IgD-negative memory B cell (primary cell): ENCODE results near the gene PHF5A. TPM values are rescaled to one million over a fixed set of nuclear protein-coding genes. Genes with fewer than 3 reads are reported as not detected.
A peak's percentile ranks its signal among the peaks of the same experiment; 100 is the strongest.
"Not testable (repeated sequence)": the region's sequence is repeated elsewhere in the genome, so short reads cannot be mapped to it uniquely, and the experiment has no call there.

Source experiments
- H3K27ac Mint-ChIP-seq, 3 donors: one replicate each; pipeline ENCODE4 v1.8.0; 2020 to 2022; ENCODE audit warnings: mild to moderate bottlenecking in 3 of 3, mixed read lengths in 3 of 3, moderate library complexity in 1 of 3
- H3K27me3 Mint-ChIP-seq: one replicate; pipeline ENCODE4 v1.8.0; 2021; ENCODE audit warnings: mixed read lengths
- H3K36me3 Mint-ChIP-seq: one replicate; pipeline ENCODE4 v1.8.0; 2020; ENCODE audit warnings: mild to moderate bottlenecking, mixed read lengths
- H3K4me1 Mint-ChIP-seq, 3 donors: one replicate each; pipeline ENCODE4 v1.8.0; 2020 to 2022; ENCODE audit warnings: mixed read lengths in 3 of 3, mild to moderate bottlenecking in 1 of 3
- H3K4me3 Mint-ChIP-seq, 4 donors: one replicate each; pipeline ENCODE4 v1.8.0; 2020 to 2022; ENCODE audit warnings: mild to moderate bottlenecking in 4 of 4, mixed read lengths in 4 of 4, moderate library complexity in 3 of 4
- H3K9me3 Mint-ChIP-seq, 3 donors: one replicate each; pipeline ENCODE4 v1.8.0; 2020 to 2021; ENCODE audit warnings: mixed read lengths in 3 of 3, mild to moderate bottlenecking in 1 of 3
- polyA plus RNA-seq: library from polyadenylated mRNA; unstranded; fragments of 300-500 nt; fragmentation: Illumina TruSeq; gene quantifications from one replicate; pipeline ENCODE4 v1.2.3, GENCODE V29; 2021

Gene PHF5A
- polyA plus RNA-seq, 1 donor from 2014 or later: 23.8 TPM

DNA sequence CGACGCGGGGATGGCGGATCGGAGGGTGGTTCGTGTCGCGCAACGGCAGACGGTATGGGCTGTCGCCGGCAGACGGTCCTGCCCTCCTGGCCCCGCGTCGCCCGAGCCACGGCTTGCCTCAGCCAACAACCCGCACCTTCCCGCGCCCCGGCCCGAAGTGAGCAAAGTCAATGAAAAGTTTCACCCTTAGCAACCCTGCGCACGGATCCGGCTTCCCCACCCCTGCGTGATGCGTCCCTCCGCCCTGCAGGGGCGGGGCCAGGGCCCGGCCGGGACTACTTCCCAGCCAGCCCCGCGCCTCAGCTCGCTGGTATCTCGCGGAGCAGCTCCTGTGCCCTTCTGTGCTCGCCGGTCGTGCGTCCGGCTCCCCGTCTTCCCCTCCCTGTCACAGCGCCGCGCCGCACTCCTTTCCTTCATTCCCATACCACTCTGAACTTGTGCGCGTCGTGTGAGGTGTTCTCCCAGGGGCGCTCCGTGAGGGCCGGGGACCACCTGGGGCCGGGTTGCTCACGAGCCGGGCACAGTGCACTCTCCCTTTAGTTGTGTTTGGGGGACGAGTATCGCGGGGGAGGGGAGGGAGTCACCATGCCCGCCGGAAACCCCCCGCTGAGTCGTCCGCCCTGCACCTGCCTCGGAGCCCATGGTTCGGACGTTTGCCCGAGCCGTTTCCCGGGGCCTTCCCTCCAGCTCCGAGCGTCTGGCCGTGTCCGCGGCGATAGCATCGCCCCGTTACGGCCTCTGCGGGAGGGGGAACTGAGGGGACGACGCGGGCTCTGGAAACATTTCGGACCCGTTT is 21.7 kb downstream of the PHF5A start, which contains the start of gene TOB2:
Gene TOB2 (minus strand): TSS at position 163 of the 796 bp plus-strand sequence. CDS start 9,456 bp downstream, outside the sequence.
- Mint-ChIP-seq H3K4me3 (peak within 1 kb of the TSS; percentile 80 to 97 (median 95)), H3K27me3 (peaks cover 1% of the 10 kb centered on the region), H3K36me3 (peaks cover 5% of the 10 kb centered on the region), H3K9me3 (peaks cover 0 to 2% (median 0%) of the 10 kb centered on the region in 3 donors), H3K27ac (peak within 1 kb of the TSS; percentile 91 to 99 (median 99)), H3K4me1 (peaks cover 25 to 34% (median 26%) of the 10 kb centered on the region in 3 donors)

- peak overlapping the region; percentile 80 to 97 (median 95) for H3K4me3 Mint-ChIP-seq
- H3K9me3 Mint-ChIP-seq: peaks cover 0 to 2% (median 0%) of the 10 kb centered on the region in 3 donors
- peaks cover 28 to 34% (median 28%) of the 10 kb centered on the region in 3 donors for H3K4me1 Mint-ChIP-seq
- peaks cover 5% of the 10 kb centered on the region for H3K36me3 Mint-ChIP-seq
- peaks cover 1% of the 10 kb centered on the region for H3K27me3 Mint-ChIP-seq
- H3K27ac Mint-ChIP-seq: peak overlapping the region; percentile 91 to 99 (median 99)
Measured at GRCh38 chr22:41446057-41446501, 22.4 kb downstream of the PHF5A start.

DNA sequence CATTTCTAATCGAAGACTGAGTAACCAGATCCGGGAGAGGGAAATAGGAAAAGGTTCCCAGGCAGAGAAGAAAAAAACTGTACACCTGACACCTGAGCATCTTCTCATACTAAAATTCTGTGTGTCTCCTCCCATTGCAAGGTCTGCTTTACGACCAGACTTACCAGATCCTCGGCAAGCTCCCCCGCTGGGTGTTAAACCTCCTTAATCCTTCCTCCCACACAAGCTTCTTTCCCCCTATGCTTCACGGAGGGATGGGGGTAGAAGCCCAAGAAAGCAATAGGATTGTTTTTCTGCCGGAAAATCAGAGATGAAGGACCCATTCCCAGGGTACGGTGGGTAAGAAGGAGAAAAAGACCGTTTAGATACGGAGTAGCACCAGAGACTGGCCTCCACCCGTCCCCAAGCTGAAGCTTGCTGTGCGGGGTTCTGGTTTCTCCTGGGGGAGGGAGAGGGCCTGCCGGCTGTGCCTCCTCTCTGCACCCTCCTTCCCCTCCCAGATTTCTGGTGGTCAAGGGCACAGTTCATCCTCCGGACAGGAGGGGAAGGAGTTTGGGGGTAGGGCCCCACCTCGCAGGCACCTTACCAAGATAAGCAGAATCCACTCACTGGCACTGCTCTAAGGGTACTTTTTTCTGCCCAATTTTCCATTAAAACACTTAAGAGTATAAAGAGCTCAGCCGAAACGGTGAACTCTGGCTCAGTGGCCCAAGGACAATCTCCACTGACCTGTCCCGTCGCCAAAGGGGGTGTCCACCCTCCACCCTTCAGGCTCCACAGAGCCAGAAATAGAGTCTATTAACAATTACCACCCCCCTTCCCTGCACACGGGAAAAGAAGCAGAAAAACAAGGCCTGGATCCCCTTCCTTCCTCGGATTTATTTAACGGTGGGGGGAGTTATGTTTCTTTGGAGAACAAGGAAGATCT is 23.1 kb downstream of the PHF5A start:
- H3K4me3 Mint-ChIP-seq: peak overlapping the region; percentile 80 to 97 (median 95)
- peaks cover 0 to 2% (median 0%) of the 10 kb centered on the region in 3 donors for H3K9me3 Mint-ChIP-seq
- peaks cover 28 to 34% (median 30%) of the 10 kb centered on the region in 3 donors for H3K4me1 Mint-ChIP-seq

DNA sequence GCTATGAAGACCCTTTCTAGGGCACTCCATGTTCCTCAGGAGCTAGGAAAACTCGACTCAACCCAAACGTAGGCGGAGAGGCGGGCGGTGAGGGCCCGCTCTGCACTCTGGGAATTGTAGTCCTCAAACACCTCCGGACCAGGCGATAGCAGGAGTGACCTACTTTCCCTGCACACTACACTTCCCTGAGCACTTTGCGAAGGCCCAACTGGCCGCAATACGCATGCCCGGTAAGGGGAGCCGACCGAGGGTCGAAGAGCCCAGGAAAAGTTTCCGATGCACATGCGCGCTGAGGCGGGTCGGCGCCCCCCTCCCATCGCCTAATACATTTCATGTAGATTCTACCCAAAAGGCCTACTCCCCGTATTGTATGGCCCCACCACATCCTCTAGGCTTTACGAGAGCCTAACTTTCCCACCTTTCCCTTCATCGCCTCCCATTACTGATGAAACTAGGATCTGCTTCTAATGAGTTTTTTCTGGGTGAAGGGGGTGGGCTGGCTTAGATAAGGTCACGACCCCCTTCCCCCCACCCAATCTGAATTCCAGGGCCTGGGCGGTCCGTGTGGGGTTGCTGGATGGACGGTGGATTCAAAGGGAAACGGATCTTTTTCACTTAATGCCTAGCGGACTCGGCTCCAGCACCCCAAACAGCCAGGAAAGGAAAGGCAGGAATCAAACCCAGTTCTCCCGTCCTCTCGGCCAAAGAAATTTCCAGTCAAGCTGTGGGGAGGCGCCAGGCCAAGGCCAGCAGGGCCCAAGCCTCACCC is 23.9 kb downstream of the PHF5A start:
- Mint-ChIP-seq H3K4me1 (peaks cover 30 to 34% (median 30%) of the 10 kb centered on the region in 3 donors), H3K4me3 (peak overlapping the region; percentile 80 to 97 (median 95)), H3K36me3 (peaks cover 5% of the 10 kb centered on the region), H3K27me3 (peaks cover 1% of the 10 kb centered on the region), H3K27ac (peak overlapping the region; percentile 91 to 99 (median 99)), H3K9me3 (peaks cover 0 to 2% (median 0%) of the 10 kb centered on the region in 3 donors)

More for the DNA sequence above, 23.1 kb downstream of the PHF5A start:
- Mint-ChIP-seq H3K27ac (peak overlapping the region; percentile 91 to 99 (median 99)), H3K36me3 (peaks cover 5% of the 10 kb centered on the region), H3K27me3 (peaks cover 1% of the 10 kb centered on the region)

GRCh38 chr22:41442240-41442792 is 26.2 kb downstream of the PHF5A start:
- Mint-ChIP-seq H3K4me3 (peak overlapping the region in 3 of 4 donors; percentile 39 to 90 (median 54)), H3K27me3 (peaks cover 1% of the 10 kb centered on the region), H3K9me3 (peaks cover 0 to 2% (median 0%) of the 10 kb centered on the region in 3 donors), H3K27ac (peak overlapping the region in 1 of 3 donors; percentile 74), H3K4me1 (peaks cover 23 to 27% (median 26%) of the 10 kb centered on the region in 3 donors), H3K36me3 (peaks cover 5% of the 10 kb centered on the region)

DNA sequence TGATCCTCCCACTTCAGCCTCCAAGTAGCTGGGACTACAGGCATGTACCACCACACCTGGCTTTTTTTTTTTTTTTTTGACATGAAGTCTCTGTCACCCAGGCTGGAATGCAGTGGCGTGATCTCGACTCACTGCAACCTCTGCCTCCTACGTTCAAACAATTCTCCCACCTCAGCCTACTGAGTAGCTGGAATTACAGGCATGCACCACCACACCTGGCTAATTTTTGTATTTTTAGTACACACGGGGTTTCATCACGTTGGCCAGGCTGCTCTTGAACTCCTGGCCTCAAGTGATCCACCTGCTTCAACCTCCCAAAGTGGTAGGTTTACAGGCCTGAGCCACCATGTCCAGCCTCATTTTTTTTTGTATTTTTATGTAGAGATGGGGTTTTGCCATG is 28.0 kb downstream of the PHF5A start:
- not testable (repeated sequence) for H3K9me3 Mint-ChIP-seq, H3K36me3 Mint-ChIP-seq, H3K27me3 Mint-ChIP-seq
- Mint-ChIP-seq H3K4me3 (peak overlapping the region in 1 of 4 donors; percentile 28), H3K4me1 (peaks cover 24 to 29% (median 24%) of the 10 kb centered on the region in 3 donors), H3K27ac (peak overlapping the region in 1 of 3 donors; percentile 23)

- Mint-ChIP-seq H3K27ac (peak overlapping the region in 1 of 3 donors; percentile 9), H3K36me3 (no peaks in the 10 kb centered on the region), H3K27me3 (no peaks in the 10 kb centered on the region), H3K4me1 (peaks cover 3 to 18% (median 11%) of the 10 kb centered on the region in 3 donors), H3K9me3 (no peaks in the 10 kb centered on the region), H3K4me3 (peak overlapping the region in 1 of 4 donors; percentile 32)
Measured at GRCh38 chr22:41437198-41437597, 31.3 kb downstream of the PHF5A start.

- H3K9me3 Mint-ChIP-seq: no peaks in the 10 kb centered on the region
- no peaks in the 10 kb centered on the region for H3K36me3 Mint-ChIP-seq
- no peaks in the 10 kb centered on the region for H3K27me3 Mint-ChIP-seq
- H3K27ac Mint-ChIP-seq: peak overlapping the region in 1 of 3 donors; percentile 77
- H3K4me3 Mint-ChIP-seq: peak overlapping the region in 1 of 4 donors; percentile 58
- peaks cover 0 to 19% (median 10%) of the 10 kb centered on the region in 3 donors for H3K4me1 Mint-ChIP-seq
Measured at GRCh38 chr22:41436322-41437113, 32.0 kb downstream of the PHF5A start.

DNA sequence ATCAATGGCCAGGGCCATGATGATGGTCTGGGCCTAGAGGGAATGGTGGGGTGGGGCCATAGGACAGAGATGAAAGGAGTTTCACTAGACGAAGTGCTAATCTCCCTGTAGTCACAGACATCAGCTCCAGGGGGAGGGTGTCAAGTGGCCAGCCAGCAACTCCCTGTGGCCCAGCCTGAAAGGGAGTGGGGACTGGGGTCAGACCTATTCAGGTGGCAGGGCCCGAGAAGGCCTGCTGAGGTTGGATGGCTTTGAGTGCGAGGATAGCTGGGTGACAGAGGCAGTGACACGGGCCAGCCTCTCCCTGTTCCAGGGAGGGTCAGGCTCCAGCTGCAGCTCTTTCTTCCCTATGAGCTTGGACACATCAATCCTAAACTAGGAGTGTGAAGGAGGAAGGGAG is 32.9 kb downstream of the PHF5A start:
- no peaks in the 10 kb centered on the region for H3K36me3 Mint-ChIP-seq
- H3K27me3 Mint-ChIP-seq: no peaks in the 10 kb centered on the region
- no peaks in the 10 kb centered on the region for H3K9me3 Mint-ChIP-seq
- peak overlapping the region in 2 of 4 donors; percentile 12 to 35 for H3K4me3 Mint-ChIP-seq
- H3K27ac Mint-ChIP-seq: peak overlapping the region in 2 of 3 donors; percentile 47 to 73
- H3K4me1 Mint-ChIP-seq: peaks cover 0 to 20% (median 9%) of the 10 kb centered on the region in 3 donors

- peaks cover 0 to 18% (median 8%) of the 10 kb centered on the region in 3 donors for H3K4me1 Mint-ChIP-seq
- H3K27me3 Mint-ChIP-seq, H3K36me3 Mint-ChIP-seq, H3K4me3 Mint-ChIP-seq, H3K9me3 Mint-ChIP-seq: not testable (repeated sequence)
- H3K27ac Mint-ChIP-seq: peak overlapping the region in 2 of 3 donors; percentile 10 to 19
Measured at GRCh38 chr22:41434361-41435003, 34.0 kb downstream of the PHF5A start.

- not testable (repeated sequence) for H3K9me3 Mint-ChIP-seq, H3K27ac Mint-ChIP-seq, H3K4me3 Mint-ChIP-seq
Measured at GRCh38 chr22:41433480-41433879, 35.0 kb downstream of the PHF5A start.

DNA sequence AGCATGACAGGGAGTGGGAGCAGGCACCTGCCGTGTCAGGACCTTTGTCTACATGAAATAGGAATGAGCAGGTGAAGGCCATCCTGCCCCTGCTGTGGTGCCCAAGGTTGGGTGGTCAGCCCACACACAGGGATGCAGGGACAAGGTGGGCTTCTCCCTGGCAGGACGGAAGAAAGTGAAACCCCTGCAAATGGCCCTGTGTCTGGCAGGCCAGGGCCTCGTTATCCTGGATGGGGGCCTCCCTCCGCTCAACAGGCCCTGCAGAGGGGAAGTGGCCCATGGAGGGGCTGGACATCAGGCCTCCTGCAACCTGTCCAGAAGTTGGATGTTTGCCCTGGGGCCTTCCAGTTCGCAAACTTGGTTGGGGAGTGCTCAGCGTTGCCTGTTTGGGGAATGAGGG is 36.8 kb downstream of the PHF5A start:
- Mint-ChIP-seq H3K27ac (peak overlapping the region in 1 of 3 donors; percentile 84), H3K9me3 (no peaks in the 10 kb centered on the region), H3K36me3 (peaks cover 3% of the 10 kb centered on the region), H3K27me3 (no peaks in the 10 kb centered on the region), H3K4me3 (no peak overlapping the region), H3K4me1 (peaks cover 4 to 11% (median 5%) of the 10 kb centered on the region in 3 donors)

More at GRCh38 chr22:41433480-41433879, 35.0 kb downstream of the PHF5A start:
- H3K27me3 Mint-ChIP-seq, H3K36me3 Mint-ChIP-seq: not testable (repeated sequence)
- peaks cover 0 to 12% (median 6%) of the 10 kb centered on the region in 3 donors for H3K4me1 Mint-ChIP-seq

GRCh38 chr22:41429951-41430332 is 38.5 kb downstream of the PHF5A start:
- H3K36me3 Mint-ChIP-seq: peaks cover 5% of the 10 kb centered on the region
- H3K4me3 Mint-ChIP-seq: no peak overlapping the region
- no peak overlapping the region for H3K27ac Mint-ChIP-seq
- no peaks in the 10 kb centered on the region for H3K9me3 Mint-ChIP-seq
- no peaks in the 10 kb centered on the region for H3K27me3 Mint-ChIP-seq
- H3K4me1 Mint-ChIP-seq: peaks cover 10 to 18% (median 12%) of the 10 kb centered on the region in 3 donors
